Inflammatory macrophage (primary cell): ENCODE results near the gene PTH.
A peak's percentile ranks its signal among the peaks of the same experiment; 100 is the strongest.

Experiments used
- DNase-seq, 2 donors: peaks; one replicate each; pipeline ENCODE4 v3.0.0-alpha.2; 2020 to 2022
- total RNA-seq, 18 experiments: gene quantifications; one replicate each; lab custom pipeline; 2026; ENCODE audit warnings: mixed read lengths in 6 of 18, inconsistent platforms in 2 of 18; lab: John Stamatoyannopoulos, UW

PTH gene
- total RNA-seq = 0 to 0.07 (median 0) reads per million in 18 experiments

DNA sequence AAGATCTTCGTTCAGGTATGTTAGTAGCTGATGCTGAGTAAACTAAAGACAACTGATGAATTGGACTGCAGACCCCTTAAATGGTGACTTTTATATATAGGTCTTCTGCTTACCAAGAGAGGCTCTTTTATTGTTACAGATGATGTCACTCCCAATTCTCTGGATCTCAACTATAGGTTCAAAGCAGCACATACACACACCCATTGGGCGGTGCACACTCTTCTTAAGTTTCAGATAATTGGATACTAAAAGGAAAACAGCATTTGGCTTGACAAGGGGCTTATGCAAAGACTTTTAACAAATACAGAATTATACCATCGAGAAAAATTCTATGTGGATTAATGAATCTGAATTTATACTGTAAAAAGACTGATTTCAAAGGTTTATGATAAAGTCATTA is at the start of gene PTH:
Gene PTH (minus strand): TSS at position 69 of the 400 bp plus-strand sequence. CDS start 3,142 bp downstream, outside the sequence.
- no peak for DNase-seq

DNA sequence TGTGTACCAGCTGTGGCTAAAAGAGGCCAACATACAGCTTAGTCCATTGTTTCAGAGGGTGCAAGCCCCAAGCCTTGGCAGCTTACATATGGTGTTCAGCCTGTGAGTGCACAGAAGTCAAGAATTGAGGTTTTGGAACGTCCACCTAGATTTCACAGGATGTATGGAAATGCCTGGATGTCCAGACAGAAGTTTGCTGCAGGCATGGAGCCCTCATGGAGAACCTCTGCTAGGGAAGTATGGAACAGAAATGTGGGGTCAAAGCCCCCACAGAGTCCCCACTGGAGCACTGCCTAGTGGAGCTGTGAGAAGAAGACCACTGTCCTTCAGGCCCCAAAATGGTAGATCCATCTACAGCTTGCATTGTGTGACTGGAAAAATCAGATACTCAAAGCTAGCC is 42.2 kb upstream of the PTH start:
- no peak for DNase-seq

DNA sequence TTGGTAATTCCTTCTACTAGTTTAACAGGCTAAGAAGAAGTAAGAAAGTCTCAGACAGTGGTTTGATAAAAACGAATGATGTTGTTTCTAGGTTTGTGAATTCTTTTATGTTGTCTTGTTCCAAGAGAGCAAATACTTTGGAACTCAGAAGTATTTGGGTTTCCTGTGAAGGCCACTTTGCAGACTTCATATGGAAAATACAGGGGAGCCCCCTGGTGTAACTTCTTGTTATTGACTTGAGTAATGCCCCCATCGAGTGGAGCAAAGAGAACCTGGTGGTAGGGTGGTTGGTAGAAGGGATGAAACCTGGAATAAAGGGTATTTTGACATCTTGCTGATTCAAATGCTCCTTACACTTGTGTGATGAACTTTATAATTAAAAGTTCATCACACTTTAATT is 40.0 kb upstream of the PTH start:
- DNase-seq = no peak

DNA sequence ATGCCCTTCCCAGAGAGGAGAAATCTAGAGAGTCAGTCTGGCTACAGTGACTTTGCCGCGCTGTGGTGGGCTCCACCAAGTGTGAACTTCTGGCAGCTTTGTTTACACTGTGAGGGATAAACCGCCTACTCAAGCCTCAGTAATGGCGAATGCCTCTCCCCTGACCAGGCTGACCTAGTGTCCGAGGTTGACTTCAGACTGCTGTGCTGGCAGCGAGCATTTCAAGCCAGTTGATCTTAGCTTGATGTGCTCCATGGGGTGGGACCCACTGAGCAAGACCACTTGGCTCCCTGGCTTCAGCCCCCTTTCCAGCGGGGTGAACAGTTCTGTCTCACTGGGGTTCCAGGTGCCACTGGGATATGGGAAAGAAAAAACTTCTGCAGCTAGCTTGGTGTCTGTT is 38.6 kb upstream of the PTH start:
- DNase-seq = no peak

DNA sequence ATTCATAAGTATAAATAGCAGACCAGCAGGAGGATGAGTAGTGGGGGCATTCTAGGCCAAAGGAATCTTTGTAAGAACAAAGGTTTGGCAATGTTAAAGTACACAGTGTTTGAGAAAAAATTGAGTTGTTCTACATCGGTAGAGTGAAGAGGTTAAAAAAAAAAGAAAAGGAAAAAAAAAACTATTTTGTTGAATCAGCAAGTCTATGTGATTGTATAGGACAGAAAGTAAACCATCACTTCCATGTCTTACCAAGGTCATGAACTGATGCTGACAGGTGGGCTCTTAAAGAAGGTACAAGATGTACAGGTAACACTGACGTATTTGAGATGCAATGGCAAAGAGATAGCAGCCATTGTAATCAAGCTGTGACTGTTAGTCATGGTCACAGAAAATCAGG is 29.5 kb upstream of the PTH start:
- DNase-seq = no peak

DNA sequence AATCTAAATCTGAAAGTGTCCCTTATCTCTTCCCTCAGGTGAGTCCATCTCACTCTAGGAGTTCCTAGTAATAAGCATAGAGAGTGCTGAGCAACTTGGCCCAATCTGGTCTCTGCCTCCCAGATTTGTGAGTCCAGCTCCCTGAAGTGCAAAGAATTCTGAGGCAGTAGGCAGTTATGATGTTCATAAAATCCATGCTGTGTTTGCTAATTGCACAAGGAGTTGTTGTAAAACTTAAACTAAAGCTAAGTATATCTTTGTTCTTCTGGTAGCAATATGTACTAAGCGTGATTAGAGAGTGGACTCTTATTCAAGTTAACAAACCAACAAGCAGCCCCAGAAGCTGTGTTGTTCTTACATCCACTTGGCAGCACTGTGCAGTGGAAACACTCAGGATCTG is 7.6 kb upstream of the PTH start:
- DNase-seq = no peak

DNA sequence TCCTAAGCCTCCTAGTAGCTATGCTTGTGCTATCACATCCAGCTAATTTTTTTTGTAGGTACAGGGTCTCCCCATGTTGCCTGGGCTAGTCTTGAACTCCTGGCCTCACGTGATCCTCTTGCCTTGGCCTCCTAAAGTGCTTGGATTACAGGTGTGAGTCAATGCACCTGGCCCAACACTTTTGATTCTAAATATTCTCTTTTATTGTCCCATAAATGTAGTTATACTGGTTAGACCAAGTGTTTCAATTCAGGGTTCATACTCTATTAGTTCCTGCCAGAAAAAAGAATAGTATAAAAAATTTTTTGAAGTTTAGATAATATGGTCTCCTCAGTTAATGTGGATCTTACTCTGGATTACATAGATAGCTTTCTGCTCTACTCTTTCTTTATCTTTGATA is 6.7 kb upstream of the PTH start:
- DNase-seq = no peak

DNA sequence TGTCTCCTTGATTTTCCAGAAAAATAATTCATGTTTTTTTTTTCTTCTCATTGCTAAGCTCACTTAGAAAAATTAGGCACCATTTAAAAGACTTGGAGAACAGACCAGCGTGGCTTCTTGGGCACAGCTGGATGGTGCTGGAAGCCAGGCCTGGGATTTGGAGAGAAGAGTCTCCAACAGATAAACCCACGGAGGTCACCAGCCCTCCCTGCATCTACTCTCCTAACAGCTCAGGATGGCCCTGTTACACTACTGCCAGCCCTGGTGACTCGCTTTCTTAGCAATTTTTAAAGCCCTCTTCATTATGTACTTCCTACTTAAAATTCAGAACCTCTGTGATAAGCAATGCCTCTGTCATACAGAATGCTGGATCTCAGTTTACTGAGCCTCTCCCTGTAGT is 1.7 kb downstream of the PTH start:
- no peak for DNase-seq

DNA sequence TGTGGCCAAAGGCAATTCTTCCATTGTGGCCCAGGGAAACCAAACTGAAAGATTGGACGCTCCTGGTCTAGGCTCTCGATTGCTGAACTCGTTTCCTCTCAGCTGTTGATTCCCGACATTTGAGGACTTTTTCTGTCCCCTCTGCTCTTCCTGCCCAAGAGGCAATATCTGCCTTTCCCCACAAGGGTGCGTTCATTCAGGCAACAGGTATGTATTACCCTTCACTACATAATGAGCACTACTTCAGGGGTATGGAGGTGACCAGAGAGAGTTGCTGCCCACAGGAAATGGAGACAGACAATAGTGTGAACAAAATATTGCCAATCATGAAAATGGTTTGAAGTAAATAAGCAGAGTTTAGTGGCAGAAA is 8.2 kb downstream of the PTH start:
- DNase-seq = peak; percentile 7 to 8

DNA sequence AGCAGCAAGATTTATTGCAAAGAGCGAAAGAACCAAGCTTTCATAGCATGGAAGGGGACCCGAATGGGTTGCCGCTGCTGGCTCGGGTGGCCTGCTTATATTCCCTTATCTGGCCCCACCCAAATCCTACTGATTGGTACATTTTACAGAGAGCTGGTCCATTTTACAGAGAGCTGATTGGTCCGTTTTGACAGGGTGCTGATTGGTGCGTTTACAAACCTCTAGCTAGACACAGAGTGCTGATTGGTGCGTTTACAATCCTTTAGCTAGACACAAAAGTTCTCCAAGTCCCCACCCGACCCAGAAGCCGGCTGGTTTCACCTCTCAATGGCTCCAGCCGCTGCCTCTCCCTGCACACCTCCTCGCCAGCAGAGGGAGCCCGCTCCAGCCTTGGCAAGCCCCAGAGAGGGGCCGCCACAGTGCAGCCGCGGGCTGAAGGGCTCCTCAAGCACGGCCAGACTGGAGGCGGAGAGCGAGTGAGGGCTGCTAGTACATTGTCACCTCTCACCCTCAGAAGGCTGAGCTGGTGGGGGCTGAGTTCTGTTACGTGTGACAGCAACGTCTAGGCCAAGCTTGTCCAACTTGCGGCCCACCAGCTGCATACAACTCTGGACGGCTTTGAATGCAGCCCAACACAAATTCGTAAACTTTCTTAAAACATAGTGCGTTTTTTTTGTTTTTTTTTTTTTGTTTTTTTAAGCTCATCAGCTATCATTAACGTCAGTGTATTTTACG is 8.7 kb downstream of the PTH start:
- peak; percentile 42 to 72 for DNase-seq

DNA sequence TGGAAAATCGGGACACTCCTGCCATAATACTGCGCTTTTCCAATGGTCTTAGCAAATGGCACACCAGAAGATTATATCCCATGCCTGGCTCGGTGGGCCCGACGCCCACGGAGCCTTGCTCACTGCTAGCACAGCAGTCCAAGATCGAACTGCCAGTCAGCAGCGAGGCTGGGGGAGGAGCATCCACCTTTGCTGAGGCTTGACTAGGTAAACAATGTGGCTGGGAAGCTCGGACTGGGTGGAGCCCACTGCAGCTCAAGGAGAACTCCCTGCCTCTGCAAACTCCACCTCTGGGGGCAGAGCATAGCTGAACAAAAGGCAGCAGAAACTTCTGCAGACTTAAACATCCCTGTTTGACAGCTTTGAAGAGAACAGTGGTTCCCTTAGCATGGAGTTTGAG is 15.6 kb downstream of the PTH start:
- no peak for DNase-seq

DNA sequence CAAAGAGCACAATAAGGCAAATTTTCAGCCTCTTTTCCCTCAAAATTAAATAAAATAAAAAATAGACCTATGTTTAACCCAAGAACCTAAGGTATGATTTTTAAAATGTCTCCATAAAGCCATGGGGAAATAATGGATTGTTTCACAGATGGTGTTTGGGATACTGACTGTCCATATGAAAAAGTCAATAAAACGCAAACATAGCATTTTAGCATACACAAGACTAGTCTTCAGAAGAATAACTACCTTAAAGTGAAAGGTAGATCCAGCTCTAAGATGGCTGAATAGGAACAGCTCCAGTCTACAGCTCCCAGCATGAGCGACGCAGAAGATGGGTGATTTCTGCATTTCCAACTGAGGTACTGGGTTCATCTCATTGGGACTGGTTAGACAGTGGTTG is 16.1 kb downstream of the PTH start:
- no peak for DNase-seq

DNA sequence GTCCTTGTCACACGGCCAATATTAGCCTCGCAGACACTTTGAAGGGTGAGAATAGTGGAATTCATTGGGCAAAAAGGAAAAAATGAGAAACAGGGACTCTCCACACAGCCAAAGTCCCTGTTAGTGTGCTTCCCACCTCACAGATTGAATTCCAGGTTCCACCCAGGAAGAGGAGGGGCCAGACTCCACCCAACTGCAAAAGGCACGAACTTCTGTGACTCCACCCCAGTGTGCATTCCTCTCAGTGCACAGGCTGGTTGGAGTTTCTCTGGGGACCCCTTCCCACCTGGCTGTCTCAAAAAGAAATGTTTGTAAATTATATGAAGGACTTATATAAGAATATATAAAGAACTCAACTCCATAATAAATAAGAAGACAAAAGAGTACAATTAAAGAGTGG is 20.7 kb downstream of the PTH start:
- DNase-seq = no peak

DNA sequence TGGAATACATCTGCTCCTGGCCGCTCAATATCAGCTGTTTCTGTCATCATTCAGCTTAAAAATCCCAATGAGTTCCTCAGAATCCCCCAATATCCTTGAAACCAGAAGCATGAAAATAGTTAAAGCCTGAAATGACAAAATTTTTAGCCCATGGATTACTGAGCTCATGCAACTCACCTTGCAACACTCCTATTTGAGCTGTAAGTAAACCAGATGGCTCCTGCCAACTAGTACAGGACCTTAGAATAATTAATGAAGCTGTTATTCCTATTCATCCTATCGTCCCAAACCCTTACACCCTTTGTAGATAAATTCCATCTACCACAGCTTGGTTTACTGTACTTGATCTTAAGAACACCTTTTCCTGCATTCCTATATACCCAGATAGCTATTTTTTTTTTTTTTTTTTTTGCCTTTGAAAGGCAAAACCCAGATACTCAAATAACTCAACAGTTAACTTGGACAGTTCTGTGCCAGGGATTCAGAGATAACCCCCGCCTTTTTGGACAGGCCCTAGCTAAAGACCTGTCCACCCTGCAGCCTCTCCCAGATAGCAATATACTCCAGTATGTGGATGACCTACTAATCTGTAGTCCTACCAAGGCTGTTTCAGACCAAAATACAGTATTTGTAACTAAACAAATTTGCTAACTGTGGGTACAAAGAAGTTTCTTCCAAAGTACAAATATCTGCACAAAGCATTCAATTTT is 22.6 kb downstream of the PTH start:
- no peak for DNase-seq

DNA sequence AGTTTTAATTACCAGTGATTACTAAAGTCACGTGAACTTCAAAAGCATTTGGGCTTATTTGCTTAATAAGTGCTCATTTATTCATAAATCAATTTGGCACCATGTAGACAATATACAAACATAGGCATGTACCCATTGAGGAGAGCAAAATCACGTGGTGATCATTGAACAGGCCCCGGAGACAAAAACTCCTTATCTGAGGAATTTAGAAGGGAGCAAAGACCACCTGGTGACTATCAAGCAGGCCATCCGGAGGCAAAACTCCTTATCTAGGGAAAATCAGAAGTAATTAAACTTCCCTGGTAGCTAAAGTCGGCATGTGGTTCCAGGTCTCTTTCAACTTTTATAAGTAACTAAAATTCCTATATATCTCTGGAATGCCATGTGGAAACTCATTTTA is 27.0 kb downstream of the PTH start:
- DNase-seq = no peak

DNA sequence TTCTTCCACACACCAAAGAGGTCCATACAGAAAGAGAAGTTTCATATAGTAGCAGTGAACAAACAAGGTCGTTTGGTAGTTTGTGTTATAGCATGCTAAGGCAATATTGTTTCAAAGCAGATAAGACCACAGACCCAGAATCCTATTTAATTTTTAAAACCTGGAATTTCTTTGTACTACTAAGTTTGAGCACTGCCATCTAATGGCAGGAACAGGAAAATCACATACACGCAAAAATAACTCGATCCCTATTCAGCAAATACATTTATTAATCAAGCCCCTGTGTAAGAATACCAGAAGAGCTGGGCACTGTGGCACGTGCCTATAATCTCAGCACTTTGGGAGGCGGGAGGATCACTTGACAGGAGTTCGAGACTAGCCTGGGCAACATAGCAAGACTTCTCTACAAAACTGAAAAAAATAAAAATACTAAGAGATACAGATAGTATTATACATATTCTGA is 29.9 kb downstream of the PTH start:
- DNase-seq = peak; percentile 31 to 43

DNA sequence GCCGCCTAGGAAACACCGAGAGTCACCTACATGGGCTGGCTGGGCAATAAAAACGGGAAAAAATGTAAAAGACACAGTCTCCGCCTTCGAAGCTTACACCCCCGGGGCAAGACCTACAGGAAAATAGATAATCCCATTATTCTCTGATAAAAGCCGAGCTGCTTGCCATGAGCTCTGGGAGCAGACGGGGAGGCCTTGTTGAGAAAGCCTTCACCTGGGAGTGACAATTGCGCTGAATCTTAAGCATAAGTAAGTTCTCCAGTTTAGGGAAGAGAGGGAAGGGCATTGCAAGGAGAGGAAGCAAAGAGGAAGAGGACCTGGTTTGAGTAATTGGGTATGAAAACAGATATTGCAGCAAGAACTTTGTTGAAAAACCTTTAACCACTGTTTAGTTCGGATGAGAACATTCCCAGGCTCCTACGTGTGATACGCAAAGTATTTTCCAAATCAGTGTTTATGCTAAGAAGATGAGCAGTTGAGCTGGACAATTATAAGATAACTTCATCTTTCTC is 32.0 kb downstream of the PTH start:
- peak; percentile 38 to 44 for DNase-seq

DNA sequence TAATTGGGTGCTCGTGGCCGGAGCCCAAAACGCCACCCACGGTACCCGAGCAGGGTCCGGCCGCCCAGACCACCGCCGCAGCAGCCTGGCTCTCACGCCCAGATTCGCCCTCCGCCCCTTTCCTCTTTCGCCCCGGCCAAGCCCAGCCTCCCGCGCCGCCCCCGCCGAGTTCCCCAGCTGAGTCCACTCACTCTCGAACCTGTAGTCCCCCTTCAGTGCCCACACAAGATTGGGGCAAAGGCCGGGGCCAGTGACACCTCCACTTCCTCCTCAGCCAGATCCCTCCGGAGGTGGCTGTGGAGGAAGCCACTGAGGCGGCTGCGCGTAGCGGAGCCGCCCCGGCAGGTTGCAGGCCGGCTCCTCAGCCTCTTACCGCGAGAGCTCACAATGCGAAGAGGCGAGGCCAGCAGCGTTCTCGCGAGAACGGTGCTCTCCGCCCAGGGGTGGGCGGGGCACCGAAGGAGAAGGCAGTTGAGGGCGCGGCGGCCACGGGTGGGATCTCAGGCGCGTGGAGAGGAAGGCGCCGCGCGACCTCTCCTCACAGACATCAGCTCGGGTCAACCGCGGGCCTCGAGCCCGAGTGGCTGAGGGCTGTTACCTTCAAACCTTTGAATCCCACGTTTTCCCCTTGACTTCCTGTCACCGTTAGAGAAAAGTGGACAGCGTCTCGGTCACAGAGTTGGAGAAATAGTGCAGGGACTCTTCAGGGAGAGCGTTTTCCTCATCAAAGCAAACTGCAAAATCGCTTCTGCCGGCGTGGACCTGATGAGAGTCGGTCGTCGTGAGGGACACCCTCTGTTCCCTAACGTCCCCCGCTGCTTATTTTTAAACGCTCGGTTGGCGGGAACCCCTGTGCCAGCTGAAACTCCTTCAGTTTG is 32.7 kb downstream of the PTH start, which contains the start of gene BTBD10:
Gene BTBD10 (minus strand): TSS at position 322 of the 878 bp plus-strand sequence. CDS start 18,098 bp downstream, outside the sequence.
- DNase-seq = peak; percentile 98 to 99

DNA sequence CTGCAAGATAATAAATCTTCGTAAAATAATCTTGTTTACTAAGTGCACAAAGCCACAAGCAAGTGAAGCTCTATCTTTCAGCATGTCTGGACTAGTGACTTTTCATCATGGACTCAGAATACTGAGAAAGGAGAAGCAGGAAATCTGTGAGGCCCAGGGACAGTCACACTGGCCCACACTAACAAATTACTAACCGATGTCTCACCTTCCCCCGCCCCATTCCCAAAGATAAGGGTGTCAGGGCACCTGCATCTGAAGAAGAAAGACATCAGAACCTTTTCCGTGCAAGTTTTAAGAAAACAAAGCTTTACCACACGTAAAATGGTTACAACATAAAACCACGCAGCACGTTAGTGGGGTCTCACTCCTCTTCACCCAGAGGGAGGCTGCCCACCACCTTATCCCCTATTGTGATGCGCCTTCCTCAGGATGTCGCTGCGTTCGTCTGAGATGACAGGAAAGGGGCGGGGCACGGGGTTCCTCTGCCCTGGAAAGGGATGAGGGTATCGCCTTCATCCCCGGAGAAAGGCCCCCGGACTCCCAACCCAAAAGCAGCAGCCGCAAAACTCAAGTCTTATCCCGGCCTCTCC is 33.4 kb downstream of the PTH start:
- DNase-seq = peak; percentile 36 to 56

DNA sequence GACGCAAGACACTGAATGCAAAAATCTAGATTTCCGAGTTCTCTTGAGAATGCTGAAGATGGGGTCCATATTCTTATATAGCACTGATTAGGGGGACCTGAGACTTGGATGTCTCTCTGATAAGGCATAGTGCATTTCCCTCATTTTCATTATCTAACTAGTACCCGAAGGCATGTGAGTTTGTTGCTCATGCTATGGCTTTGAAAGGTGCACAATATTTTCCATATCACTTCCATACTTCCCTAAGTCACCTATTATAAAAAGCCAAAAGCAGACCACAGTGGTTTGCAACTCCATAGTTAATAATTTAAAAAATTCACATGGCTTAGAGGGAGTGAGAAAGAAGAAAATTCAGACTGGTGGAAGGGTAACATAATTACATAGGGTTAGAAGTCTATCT is 34.5 kb downstream of the PTH start:
- DNase-seq = no peak

DNA sequence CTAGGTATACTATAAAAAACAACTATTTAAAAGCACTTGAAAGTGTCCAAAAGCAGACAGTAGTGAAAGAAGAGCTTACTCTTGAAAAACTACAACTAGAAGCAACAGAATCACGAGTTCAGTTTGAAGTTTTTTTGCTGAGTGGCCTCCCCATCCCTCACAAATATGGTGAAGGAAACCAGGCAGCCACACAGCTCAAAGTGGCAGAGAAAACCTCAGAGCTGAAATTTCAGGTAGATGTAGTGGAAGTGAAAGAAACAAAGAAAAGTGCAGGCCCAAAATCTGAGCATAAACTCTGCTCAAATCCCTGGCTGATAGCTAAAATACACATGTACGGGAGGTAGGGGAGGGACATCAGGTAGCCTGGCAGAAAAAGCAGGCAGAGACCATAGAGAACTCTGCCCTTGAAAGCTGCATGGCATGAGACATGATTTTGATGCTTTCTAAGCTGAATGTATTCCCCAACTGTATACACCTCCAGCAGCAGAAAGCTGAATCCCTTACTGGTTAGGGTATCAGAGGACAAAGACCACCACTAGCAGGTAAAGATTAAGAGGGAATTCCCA is 44.9 kb downstream of the PTH start:
- DNase-seq = no peak

DNA sequence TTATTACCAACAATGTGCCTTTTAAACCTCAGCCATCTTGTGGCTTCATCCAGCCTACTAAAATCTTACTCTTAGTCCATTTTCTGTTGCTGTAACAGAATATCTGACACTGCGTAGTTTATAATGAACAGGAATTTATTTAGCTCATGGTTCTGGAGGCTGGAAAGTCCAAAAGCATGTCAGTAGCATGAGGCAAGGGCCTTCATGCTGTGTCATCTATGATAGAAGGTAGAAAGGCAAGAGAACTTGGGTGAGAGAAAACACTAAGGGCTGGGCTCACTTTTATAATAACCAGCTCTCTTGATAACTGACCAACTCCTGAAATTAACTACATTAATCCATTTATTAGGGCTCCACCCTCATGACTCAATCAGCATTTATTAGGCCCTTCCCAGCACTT is 46.3 kb downstream of the PTH start:
- DNase-seq = no peak
